Measurements from ENCODE around the gene C12orf56. TPM values are rescaled to one million over a fixed set of nuclear protein-coding genes. Genes with fewer than 3 reads are reported as not detected.
"Not testable (repeated sequence)": the region's sequence is repeated elsewhere in the genome, so short reads cannot be mapped to it uniquely, and the experiment has no call there.

The C12orf56 gene
- total RNA-seq, 4 donors from 2014 or later, result 0.11 TPM; not detected in 3

DNA sequence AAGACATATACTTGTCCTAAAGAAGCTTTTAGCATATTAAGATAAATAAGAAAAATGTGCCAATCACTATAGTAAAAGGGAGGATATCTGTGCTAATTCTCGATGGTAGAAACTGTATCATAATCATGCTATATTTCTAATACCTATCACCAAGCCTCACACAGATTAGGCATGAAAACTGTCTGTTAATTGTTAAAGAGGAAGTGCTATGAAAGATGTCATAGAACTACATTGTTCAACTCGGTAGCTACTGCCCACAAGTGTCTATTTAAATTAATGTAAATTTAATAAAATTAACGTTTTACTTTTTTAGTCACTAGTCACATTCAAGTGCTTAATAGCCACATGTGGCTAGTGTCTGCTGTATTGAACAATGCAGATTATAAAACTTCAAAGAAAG lies 90.9 kb downstream of the C12orf56 start:
- Histone ChIP-seq H3K4me1 (no peaks in the 10 kb centered on the region), H3K9me3 (no peaks in the 10 kb centered on the region), H3K27ac (replicated peaks in 1 of 4) (no peak overlapping the region), H3K27me3 (no peaks in the 10 kb centered on the region), H3K36me3 (no peaks in the 10 kb centered on the region), H3K4me3 (no peak overlapping the region)
- intact Hi-C loops (cut with DNase I), result no loop called here
- no peak for TF ChIP-seq EP300 (IDR thresholded peaks at IDR 0.05)
- TF ChIP-seq POLR2A (IDR thresholded peaks at IDR 0.05; ENCODE audit: low read depth), result no peak
- TF ChIP-seq, protein P1, sequence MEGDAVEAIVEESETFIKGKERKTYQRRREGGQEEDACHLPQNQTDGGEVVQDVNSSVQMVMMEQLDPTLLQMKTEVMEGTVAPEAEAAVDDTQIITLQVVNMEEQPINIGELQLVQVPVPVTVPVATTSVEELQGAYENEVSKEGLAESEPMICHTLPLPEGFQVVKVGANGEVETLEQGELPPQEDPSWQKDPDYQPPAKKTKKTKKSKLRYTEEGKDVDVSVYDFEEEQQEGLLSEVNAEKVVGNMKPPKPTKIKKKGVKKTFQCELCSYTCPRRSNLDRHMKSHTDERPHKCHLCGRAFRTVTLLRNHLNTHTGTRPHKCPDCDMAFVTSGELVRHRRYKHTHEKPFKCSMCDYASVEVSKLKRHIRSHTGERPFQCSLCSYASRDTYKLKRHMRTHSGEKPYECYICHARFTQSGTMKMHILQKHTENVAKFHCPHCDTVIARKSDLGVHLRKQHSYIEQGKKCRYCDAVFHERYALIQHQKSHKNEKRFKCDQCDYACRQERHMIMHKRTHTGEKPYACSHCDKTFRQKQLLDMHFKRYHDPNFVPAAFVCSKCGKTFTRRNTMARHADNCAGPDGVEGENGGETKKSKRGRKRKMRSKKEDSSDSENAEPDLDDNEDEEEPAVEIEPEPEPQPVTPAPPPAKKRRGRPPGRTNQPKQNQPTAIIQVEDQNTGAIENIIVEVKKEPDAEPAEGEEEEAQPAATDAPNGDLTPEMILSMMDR (IDR thresholded peaks at IDR 0.05), result no peak
- TF ChIP-seq POLR2AphosphoS5 (IDR thresholded peaks at IDR 0.05), result no peak
- DNase-seq (ENCODE audit: extremely low spot score), result no peak
- WGBS, result 74% methylated on average over 3 of the region's 3 CpGs

DNA sequence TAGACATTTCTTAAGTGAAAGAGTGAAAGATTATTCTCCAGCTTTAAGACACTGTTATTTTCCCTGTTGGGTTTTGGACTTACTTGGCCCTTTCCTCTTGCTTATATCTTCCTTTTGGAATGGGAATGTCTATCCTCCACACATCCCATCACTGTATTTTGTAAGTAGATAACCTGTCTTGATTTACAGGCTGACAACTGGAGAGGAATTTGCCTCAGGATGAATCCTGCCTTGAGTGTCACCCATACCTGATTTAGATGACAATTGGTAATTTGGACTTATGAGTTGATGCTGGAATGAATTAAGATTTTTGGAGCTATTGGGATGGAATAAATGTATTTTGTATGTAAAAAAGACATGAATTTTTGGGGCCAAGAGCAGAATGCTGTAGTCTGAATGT lies 94.3 kb downstream of the C12orf56 start:
- H3K27me3 ChIP-seq, result no peaks in the 10 kb centered on the region
- no peaks in the 10 kb centered on the region for H3K36me3 ChIP-seq
- no peak for DNase-seq (ENCODE audit: extremely low spot score)
- H3K4me1 ChIP-seq, result no peaks in the 10 kb centered on the region
- TF ChIP-seq EP300 (IDR thresholded peaks at IDR 0.05), result no peak
- TF ChIP-seq POLR2A (IDR thresholded peaks at IDR 0.05; ENCODE audit: low read depth), result no peak
- no peak for TF ChIP-seq POLR2AphosphoS5 (IDR thresholded peaks at IDR 0.05)
- TF ChIP-seq, protein P1 (IDR thresholded peaks at IDR 0.05), result no peak
- intact Hi-C loops (cut with DNase I), result no loop called here
- H3K27ac ChIP-seq (replicated peaks in 1 of 4), result no peak overlapping the region
- H3K4me3 ChIP-seq, result no peak overlapping the region
- H3K9me3 ChIP-seq, result no peaks in the 10 kb centered on the region

DNA sequence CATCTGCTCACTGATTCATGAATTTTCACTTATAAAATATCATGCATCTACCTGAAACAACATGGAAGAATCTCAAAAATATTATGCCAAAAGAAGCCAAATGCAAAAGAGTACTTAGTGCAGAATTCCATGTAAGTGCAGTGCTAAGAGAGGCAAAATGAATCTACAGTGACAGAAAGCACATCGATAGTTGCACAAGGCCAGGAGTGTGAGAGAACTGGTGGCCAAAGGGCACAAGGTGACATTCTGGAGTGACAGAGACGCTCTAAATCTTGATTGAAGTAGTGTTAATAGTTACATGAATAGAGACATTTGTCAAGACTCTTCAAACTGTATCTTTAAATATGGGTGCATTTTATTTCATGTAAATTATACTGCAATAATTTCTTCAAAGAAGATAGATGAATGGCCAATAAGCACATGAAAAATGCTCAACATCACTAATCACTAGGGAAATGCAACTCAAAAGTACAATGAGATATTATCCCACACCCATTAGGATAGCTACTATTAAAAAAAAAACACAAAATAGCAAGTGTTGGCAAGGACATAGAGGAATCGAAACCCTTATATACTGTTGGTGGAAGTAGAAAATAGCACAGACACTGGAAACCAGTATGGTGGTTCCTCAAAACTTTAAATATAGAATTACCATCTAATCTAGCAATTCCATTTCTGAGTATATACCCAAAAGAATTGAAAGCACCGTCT lies 96.7 kb downstream of the C12orf56 start:
- 70% methylated on average over 4 of the region's 4 CpGs for WGBS
- H3K4me1 ChIP-seq, result no peaks in the 10 kb centered on the region
- H3K4me3 ChIP-seq, result no peak overlapping the region
- intact Hi-C loops (cut with DNase I), result no loop called here
- H3K36me3 ChIP-seq, result no peaks in the 10 kb centered on the region
- no peaks in the 10 kb centered on the region for H3K27me3 ChIP-seq
- no peak for DNase-seq (ENCODE audit: extremely low spot score)
- H3K9me3 ChIP-seq, result no peaks in the 10 kb centered on the region
- TF ChIP-seq POLR2AphosphoS5 (IDR thresholded peaks at IDR 0.05), result no peak
- no peak for TF ChIP-seq POLR2A (IDR thresholded peaks at IDR 0.05; ENCODE audit: low read depth)
- no peak for TF ChIP-seq EP300 (IDR thresholded peaks at IDR 0.05)
- TF ChIP-seq, protein P1 (IDR thresholded peaks at IDR 0.05), result no peak
- no peak overlapping the region for H3K27ac ChIP-seq (replicated peaks in 1 of 4)

DNA sequence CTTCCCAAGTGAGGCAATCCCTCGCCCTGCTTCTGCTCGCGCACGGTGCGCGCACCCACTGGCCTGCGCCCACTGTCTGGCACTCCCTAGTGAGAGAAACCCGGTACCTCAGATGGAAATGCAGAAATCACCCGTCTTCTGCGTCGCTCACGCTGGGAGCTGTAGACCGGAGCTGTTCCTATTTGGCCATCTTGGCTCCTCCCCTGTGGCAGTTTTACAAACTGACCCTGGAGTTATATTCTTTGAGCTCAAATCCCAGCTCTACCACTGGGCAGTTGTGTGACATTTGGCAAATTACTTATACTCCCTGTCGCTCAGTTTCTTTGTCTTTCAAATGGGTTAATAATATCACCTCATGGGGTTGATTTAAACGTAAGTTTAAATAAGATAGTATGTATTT lies 97.4 kb downstream of the C12orf56 start:
- DNase-seq (ENCODE audit: extremely low spot score); intact Hi-C loops (cut with DNase I); H3K4me3 ChIP-seq; H3K27me3 ChIP-seq; H3K9me3 ChIP-seq; H3K27ac ChIP-seq (replicated peaks in 1 of 4); H3K4me1 ChIP-seq; H3K36me3 ChIP-seq: not testable (repeated sequence)
- 82% methylated on average over 2 of the region's 15 CpGs for WGBS

DNA sequence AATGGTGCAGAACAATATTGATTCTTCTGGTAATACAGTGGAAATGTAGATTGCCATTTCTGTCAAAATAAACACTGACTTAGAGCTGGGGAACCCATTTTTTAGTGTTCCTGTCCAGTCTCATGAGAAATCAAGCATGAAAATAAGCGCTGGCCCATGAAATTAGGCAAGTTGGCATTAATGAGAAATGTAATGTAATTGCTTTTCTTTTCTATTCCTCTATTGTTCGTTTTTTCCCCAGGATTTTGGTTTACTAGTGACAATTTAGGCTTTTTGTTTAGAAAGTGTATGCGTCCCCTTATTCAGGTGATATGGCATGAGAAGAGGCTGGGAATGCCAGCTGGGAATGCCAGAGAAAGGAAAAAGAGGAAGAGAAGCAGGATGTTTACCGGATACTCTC lies 104.0 kb downstream of the C12orf56 start:
- no peaks in the 10 kb centered on the region for H3K27me3 ChIP-seq
- intact Hi-C loops (cut with DNase I), result no loop called here
- no peak for DNase-seq (ENCODE audit: extremely low spot score)
- H3K4me3 ChIP-seq, result no peak overlapping the region
- H3K9me3 ChIP-seq, result no peaks in the 10 kb centered on the region
- no peak for TF ChIP-seq POLR2AphosphoS5 (IDR thresholded peaks at IDR 0.05)
- no peak for TF ChIP-seq POLR2A (IDR thresholded peaks at IDR 0.05; ENCODE audit: low read depth)
- no peak for TF ChIP-seq EP300 (IDR thresholded peaks at IDR 0.05)
- TF ChIP-seq, protein P1 (IDR thresholded peaks at IDR 0.05), result no peak
- no peaks in the 10 kb centered on the region for H3K4me1 ChIP-seq
- H3K27ac ChIP-seq (replicated peaks in 1 of 4), result no peak overlapping the region
- WGBS, result 76% methylated on average over 4 of the region's 4 CpGs
- no peaks in the 10 kb centered on the region for H3K36me3 ChIP-seq
